Stimulated activated CD8-positive, alpha-beta memory T cell treated with anti-CD3 and anti-CD28 coated beads, Interleukin-4, amount 100 ng/mL, for 1 hour (primary cell): ENCODE measurements around the gene DNHD1.
"Not testable (repeated sequence)": the region's sequence is repeated elsewhere in the genome, so short reads cannot be mapped to it uniquely, and the experiment has no call there.

ENCODE experiments used
- DNase-seq, 2 donors: peaks; one replicate each; pipeline ENCODE4 v3.0.0-alpha.2; 2020; ENCODE audit warnings: low read depth in 2 of 2, low spot score in 1 of 2

DNHD1 gene

GRCh38 chr11:6476571-6476970 is 20.5 kb upstream of the DNHD1 start:
- DNase-seq: no peak

GRCh38 chr11:6480299-6480914 is 16.7 kb upstream of the DNHD1 start:
- DNase-seq: no peak

GRCh38 chr11:6481012-6481923 is 15.8 kb upstream of the DNHD1 start, which contains the start of the genes ARFIP2 and TIMM10B:
TSS of gene ARFIP2 (minus strand) at chr11:6481331. CDS start at chr11:6480421, 910 bp downstream.
TSS of gene TIMM10B (plus strand) at chr11:6481501. CDS start at chr11:6481517, 16 bp downstream.
- DNase-seq: peak; percentile 91 to 94

GRCh38 chr11:6481924-6482275 is 15.2 kb upstream of the DNHD1 start:
- DNase-seq: no peak

GRCh38 chr11:6482441-6482840 is 14.6 kb upstream of the DNHD1 start:
- DNase-seq: no peak

GRCh38 chr11:6483015-6483414 is 14.1 kb upstream of the DNHD1 start:
- DNase-seq: no peak

GRCh38 chr11:6485661-6486060 is 11.4 kb upstream of the DNHD1 start:
- DNase-seq: no peak

GRCh38 chr11:6486256-6486655 is 10.8 kb upstream of the DNHD1 start:
- no peak for DNase-seq

GRCh38 chr11:6486938-6487337 is 10.1 kb upstream of the DNHD1 start:
- DNase-seq: no peak

- no peak for DNase-seq
These were observed 8.7 kb upstream of the DNHD1 start for GRCh38 chr11:6488342-6488741.

- DNase-seq: no peak
These were observed 8.3 kb upstream of the DNHD1 start for GRCh38 chr11:6488821-6489220.

GRCh38 chr11:6489306-6489705 is 7.8 kb upstream of the DNHD1 start:
- DNase-seq: no peak

GRCh38 chr11:6498121-6498520 is 1.0 kb downstream of the DNHD1 start:
- no peak for DNase-seq

GRCh38 chr11:6498544-6498943 is 1.5 kb downstream of the DNHD1 start:
- DNase-seq: no peak

GRCh38 chr11:6502382-6502781 is 5.3 kb downstream of the DNHD1 start:
- no peak for DNase-seq

GRCh38 chr11:6504166-6504565 is 7.1 kb downstream of the DNHD1 start:
- DNase-seq: no peak

GRCh38 chr11:6505577-6506240 is 8.6 kb downstream of the DNHD1 start:
- no peak for DNase-seq

GRCh38 chr11:6516865-6517264 is 19.8 kb downstream of the DNHD1 start:
- no peak for DNase-seq

GRCh38 chr11:6520265-6520664 is 23.2 kb downstream of the DNHD1 start:
- no peak for DNase-seq

GRCh38 chr11:6521946-6522345 is 24.9 kb downstream of the DNHD1 start:
- not testable (repeated sequence) for DNase-seq

- no peak for DNase-seq
These were observed 26.2 kb downstream of the DNHD1 start for GRCh38 chr11:6523253-6523652.
